K562 (cell line): ENCODE measurements around the gene MYL5. TPM values are rescaled to one million over a fixed set of nuclear protein-coding genes. Genes with fewer than 3 reads are reported as not detected.

Experiments used
- ATF7 ChIP-seq: fragments of 450-650 bp; IDR thresholded peaks from 2 replicates; pipeline ENCODE4 v1.7.1; 2014; ENCODE audit warnings: mild to moderate bottlenecking, moderate library complexity
- KAT2B ChIP-seq: IDR thresholded peaks from one replicate; pipeline ENCODE4 v1.6.1; 2012; ENCODE audit warnings: low read depth, mild to moderate bottlenecking, control low read depth, inconsistent platforms, low read length, moderate library complexity
- NFXL1 ChIP-seq: fragments of 450-650 bp; formaldehyde crosslinking; IDR thresholded peaks from 2 replicates; pipeline ENCODE4 v1.4.0; 2021; ENCODE audit warnings: mild to moderate bottlenecking
- SP2 ChIP-seq: IDR thresholded peaks from 2 replicates; pipeline ENCODE4 v1.6.1; 2011; ENCODE audit warnings: mild to moderate bottlenecking, low read depth, low read length, moderate library complexity; ENCODE audit not compliant: poor library complexity, severe bottlenecking; ENCODE audit errors: extremely low read depth
- ZFP36 ChIP-seq: fragments of 150-350 bp; IDR thresholded peaks from 2 replicates; pipeline ENCODE4 v1.6.1; 2018; ENCODE audit warnings: low read length, low read depth; ENCODE audit not compliant: partially characterized antibody
- ZNF3 ChIP-seq: fragments of 250-450 bp; sonication (Bioruptor Pico); IDR thresholded peaks from 2 replicates; pipeline ENCODE4 v1.5.0; 2021; ENCODE audit warnings: mild to moderate bottlenecking, moderate library complexity
- ZNF707 ChIP-seq: fragments of 250-450 bp; sonication (Bioruptor Pico); conservative IDR thresholded peaks from 2 replicates; pipeline ENCODE4 v1.8.0; 2022; ENCODE audit warnings: inconsistent platforms, mild to moderate bottlenecking, moderate library complexity
- polyA plus RNA-seq, 8 experiments: library from polyadenylated mRNA; depleted of rRNA in 4 of 8; stranded (reverse) in 5 of 8; unstranded in 3 of 8; fragments of >200 nt; fragmentation: Nextera tagmentation in 2 of 8; fragmentation: Illumina TruSeq in 1 of 8; extraction: Ambion mirVana in 2 of 8; extraction: Trizol in 1 of 8; gene quantifications; 2 replicates each; pipeline versions ENCODE4 v1.2.1 to v1.2.3, GENCODE V29; 2011 to 2014; ENCODE audit warnings: inconsistent platforms in 1 of 8, missing spikeins in 1 of 8
- total RNA-seq, 7 experiments: library from RNA; depleted of rRNA in 6 of 7; stranded (reverse); fragments of >200 nt in 6 of 7; fragmentation: Illumina TruSeq in 2 of 7; extraction: Trizol in 2 of 7; gene quantifications; 2 replicates each; pipeline versions ENCODE4 v1.2.1 to v1.2.3, GENCODE V29; 2011 to 2021; ENCODE audit warnings: low replicate concordance in 1 of 7
- TF ChIP-seq, protein P1 (sequence below): fragments of 450-650 bp; IDR thresholded peaks from 2 replicates; pipeline ENCODE4 v1.6.1; 2016; ENCODE audit warnings: low read depth
- TF ChIP-seq, protein P2 (sequence below): fragments of 200-800 bp; sonication (Bioruptor generic); IDR thresholded peaks from 2 replicates; pipeline ENCODE4 v1.6.1; 2017; ENCODE audit warnings: missing genetic modification characterization, missing compliant biosample characterization
- TF ChIP-seq, protein P3 (sequence below): fragments of 250-450 bp; sonication (Bioruptor Pico); IDR thresholded peaks from 2 replicates; pipeline ENCODE4 v1.8.0; 2021; ENCODE audit warnings: mild to moderate bottlenecking, moderate library complexity
- TF ChIP-seq, protein P4 (sequence below): fragments of 250-450 bp; sonication (Bioruptor Pico); IDR thresholded peaks from 2 replicates; pipeline ENCODE4 v1.4.0; 2020; ENCODE audit warnings: mild to moderate bottlenecking, moderate library complexity

MYL5 gene
- total and polyA plus RNA-seq, 9 of the 15 experiments (the other 6 are each of a cell fraction or from before 2014, with no cell fraction given), result 1.4 to 10.0 (median 4.1) TPM

DNA sequence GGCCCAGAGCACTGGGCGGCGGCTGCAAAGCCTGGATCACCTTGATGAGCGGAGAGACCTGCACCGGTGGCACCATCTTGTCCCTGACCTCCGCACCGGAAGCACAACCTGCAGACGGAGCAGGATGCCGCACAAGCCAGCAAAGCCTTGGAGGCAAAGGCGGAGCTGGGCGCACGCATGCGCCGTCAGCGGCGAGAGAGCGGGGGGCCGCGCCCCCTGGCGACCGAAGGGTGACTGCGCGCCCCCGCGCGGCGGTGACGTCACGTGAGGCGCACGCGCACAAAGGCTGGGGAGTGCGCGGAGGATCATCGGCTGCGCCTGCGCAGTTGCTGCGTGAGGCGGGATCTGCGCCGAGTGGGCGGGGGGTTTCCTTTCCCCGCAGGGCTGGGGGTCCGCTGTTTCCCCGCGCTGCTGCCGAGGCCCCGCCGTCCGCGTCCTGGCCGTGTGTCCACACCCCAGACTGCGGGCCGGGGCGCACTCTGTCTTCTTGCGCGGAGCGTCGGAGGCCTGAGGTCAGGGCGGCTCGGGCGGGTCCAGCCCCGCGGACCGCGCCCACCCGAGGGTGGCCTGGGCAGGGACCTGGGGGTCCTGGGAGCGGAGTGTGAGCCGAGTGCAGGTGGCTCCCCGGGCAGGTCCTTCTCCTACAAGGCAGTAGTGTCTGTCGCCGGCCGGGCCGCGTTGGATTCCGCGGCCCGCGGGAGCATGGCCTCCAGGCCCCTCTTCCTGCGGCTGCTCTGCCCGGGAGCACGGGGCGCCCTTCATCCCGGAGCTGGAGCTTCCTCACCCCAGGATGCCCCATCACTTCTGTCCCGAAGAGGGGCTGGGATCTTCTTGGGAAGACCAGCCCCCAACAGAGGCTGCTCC is at the start of gene MYL5, which contains the start of gene ATP5ME (continued):
- TF ChIP-seq, protein P1, sequence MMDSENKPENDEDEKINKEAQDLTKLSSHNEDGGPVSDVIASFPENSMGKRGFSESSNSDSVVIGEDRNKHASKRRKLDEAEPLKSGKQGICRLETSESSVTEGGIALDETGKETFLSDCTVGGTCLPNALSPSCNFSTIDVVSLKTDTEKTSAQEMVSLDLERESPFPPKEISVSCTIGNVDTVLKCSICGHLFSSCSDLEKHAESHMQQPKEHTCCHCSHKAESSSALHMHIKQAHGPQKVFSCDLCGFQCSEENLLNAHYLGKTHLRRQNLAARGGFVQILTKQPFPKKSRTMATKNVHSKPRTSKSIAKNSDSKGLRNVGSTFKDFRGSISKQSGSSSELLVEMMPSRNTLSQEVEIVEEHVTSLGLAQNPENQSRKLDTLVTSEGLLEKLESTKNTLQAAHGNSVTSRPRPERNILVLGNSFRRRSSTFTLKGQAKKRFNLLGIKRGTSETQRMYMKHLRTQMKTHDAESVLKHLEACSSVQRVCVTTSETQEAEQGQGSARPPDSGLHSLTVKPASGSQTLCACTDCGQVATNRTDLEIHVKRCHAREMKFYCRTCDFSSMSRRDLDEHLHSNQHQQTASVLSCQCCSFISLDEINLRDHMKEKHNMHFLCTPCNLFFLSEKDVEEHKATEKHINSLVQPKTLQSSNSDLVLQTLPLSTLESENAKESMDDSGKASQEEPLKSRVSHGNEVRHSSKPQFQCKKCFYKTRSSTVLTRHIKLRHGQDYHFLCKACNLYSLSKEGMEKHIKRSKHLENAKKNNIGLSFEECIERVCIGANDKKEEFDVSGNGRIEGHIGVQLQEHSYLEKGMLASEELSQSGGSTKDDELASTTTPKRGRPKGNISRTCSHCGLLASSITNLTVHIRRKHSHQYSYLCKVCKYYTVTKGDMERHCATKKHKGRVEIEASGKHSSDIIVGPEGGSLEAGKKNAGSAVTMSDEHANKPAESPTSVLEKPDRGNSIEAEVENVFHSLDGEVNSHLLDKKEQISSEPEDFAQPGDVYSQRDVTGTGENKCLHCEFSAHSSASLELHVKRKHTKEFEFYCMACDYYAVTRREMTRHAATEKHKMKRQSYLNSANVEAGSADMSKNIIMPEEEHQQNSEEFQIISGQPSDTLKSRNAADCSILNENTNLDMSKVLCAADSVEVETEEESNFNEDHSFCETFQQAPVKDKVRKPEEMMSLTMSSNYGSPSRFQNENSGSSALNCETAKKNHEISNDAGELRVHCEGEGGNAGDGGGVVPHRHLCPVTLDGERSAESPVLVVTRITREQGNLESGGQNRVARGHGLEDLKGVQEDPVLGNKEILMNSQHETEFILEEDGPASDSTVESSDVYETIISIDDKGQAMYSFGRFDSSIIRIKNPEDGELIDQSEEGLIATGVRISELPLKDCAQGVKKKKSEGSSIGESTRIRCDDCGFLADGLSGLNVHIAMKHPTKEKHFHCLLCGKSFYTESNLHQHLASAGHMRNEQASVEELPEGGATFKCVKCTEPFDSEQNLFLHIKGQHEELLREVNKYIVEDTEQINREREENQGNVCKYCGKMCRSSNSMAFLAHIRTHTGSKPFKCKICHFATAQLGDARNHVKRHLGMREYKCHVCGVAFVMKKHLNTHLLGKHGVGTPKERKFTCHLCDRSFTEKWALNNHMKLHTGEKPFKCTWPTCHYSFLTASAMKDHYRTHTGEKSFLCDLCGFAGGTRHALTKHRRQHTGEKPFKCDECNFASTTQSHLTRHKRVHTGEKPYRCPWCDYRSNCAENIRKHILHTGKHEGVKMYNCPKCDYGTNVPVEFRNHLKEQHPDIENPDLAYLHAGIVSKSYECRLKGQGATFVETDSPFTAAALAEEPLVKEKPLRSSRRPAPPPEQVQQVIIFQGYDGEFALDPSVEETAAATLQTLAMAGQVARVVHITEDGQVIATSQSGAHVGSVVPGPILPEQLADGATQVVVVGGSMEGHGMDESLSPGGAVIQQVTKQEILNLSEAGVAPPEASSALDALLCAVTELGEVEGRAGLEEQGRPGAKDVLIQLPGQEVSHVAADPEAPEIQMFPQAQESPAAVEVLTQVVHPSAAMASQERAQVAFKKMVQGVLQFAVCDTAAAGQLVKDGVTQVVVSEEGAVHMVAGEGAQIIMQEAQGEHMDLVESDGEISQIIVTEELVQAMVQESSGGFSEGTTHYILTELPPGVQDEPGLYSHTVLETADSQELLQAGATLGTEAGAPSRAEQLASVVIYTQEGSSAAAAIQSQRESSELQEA, result no peak
- no peak for TF ChIP-seq NFXL1 (CRISPR knock-in tag)
- TF ChIP-seq, protein P2, sequence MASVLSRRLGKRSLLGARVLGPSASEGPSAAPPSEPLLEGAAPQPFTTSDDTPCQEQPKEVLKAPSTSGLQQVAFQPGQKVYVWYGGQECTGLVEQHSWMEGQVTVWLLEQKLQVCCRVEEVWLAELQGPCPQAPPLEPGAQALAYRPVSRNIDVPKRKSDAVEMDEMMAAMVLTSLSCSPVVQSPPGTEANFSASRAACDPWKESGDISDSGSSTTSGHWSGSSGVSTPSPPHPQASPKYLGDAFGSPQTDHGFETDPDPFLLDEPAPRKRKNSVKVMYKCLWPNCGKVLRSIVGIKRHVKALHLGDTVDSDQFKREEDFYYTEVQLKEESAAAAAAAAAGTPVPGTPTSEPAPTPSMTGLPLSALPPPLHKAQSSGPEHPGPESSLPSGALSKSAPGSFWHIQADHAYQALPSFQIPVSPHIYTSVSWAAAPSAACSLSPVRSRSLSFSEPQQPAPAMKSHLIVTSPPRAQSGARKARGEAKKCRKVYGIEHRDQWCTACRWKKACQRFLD, result no peak
- peak; percentile 99 for TF ChIP-seq ATF7
- TF ChIP-seq KAT2B, result no peak
- TF ChIP-seq SP2, result no peak
- no peak for TF ChIP-seq ZNF707 (CRISPR knock-in tag)
- TF ChIP-seq, protein P3, sequence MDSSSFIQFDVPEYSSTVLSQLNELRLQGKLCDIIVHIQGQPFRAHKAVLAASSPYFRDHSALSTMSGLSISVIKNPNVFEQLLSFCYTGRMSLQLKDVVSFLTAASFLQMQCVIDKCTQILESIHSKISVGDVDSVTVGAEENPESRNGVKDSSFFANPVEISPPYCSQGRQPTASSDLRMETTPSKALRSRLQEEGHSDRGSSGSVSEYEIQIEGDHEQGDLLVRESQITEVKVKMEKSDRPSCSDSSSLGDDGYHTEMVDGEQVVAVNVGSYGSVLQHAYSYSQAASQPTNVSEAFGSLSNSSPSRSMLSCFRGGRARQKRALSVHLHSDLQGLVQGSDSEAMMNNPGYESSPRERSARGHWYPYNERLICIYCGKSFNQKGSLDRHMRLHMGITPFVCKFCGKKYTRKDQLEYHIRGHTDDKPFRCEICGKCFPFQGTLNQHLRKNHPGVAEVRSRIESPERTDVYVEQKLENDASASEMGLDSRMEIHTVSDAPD, result no peak
- TF ChIP-seq, protein P4, sequence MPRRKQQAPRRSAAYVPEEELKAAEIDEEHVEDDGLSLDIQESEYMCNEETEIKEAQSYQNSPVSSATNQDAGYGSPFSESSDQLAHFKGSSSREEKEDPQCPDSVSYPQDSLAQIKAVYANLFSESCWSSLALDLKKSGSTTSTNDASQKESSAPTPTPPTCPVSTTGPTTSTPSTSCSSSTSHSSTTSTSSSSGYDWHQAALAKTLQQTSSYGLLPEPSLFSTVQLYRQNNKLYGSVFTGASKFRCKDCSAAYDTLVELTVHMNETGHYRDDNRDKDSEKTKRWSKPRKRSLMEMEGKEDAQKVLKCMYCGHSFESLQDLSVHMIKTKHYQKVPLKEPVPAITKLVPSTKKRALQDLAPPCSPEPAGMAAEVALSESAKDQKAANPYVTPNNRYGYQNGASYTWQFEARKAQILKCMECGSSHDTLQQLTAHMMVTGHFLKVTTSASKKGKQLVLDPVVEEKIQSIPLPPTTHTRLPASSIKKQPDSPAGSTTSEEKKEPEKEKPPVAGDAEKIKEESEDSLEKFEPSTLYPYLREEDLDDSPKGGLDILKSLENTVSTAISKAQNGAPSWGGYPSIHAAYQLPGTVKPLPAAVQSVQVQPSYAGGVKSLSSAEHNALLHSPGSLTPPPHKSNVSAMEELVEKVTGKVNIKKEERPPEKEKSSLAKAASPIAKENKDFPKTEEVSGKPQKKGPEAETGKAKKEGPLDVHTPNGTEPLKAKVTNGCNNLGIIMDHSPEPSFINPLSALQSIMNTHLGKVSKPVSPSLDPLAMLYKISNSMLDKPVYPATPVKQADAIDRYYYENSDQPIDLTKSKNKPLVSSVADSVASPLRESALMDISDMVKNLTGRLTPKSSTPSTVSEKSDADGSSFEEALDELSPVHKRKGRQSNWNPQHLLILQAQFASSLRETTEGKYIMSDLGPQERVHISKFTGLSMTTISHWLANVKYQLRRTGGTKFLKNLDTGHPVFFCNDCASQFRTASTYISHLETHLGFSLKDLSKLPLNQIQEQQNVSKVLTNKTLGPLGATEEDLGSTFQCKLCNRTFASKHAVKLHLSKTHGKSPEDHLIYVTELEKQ (CRISPR knock-in tag), result no peak
- TF ChIP-seq ZFP36, result no peak
- no peak for TF ChIP-seq ZNF3
